GM18858 (cell line): ENCODE results near the gene SRSF2.
"Not testable (repeated sequence)": the region's sequence is repeated elsewhere in the genome, so short reads cannot be mapped to it uniquely, and the experiment has no call there.

Source experiments
- ATAC-seq: cut with Tn5 transposase; IDR thresholded peaks from one replicate; pipeline ENCODE4 v1.9.1; 2021; ENCODE audit not compliant: unreplicated experiment

Gene SRSF2, protein sequence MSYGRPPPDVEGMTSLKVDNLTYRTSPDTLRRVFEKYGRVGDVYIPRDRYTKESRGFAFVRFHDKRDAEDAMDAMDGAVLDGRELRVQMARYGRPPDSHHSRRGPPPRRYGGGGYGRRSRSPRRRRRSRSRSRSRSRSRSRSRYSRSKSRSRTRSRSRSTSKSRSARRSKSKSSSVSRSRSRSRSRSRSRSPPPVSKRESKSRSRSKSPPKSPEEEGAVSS

DNA sequence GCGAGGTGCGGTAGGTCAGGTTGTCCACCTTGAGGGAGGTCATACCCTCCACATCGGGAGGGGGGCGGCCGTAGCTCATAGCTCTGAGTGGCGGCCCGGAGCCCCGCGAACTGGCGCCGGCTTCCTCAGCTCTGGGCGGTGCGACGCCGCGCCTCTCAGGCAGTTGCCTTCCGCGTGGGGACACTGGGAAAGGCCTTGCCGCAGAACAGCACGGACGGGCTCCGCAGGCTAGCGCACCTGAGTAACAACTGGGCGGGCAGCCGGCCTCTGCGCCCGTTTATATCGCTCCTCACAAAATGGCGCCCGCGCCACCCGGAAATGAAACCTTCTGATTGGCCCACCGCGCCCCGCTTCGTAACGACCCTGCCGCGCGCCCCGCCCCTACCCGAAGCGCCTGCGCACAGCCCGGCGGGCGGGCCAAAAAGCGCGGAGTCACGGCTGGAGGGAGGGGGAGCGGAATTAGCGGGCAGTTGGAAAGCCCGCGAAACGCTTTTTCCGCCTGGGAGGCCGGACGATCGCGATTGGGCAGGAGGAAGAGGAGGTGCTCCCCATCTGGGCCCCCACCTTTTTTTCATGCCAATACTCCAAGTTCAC is at the start of gene SRSF2:
SRSF2 (minus strand) TSS at position 250 of the 594 bp plus-strand sequence; CDS start at position 79, 171 bp downstream.
- ATAC-seq, result peak; percentile 43

DNA sequence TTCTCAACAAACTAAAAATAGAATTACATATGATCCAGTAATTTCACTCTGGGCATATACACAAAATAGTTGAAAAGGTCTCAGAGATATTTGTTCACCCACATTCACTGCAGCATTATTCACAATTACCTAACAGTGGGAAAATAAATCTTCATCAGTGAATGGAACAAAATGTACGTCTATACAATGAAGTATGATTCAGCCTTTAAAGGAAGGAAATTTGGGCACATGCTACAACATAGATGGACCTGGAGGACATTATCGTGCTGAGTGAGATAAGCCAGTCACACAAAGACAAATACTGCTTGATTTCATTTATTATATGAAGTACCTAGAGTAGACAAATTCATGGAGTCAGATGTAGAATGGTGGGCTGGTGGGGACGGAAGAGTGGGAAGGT is 47.8 kb upstream of the SRSF2 start:
- no peak for ATAC-seq

DNA sequence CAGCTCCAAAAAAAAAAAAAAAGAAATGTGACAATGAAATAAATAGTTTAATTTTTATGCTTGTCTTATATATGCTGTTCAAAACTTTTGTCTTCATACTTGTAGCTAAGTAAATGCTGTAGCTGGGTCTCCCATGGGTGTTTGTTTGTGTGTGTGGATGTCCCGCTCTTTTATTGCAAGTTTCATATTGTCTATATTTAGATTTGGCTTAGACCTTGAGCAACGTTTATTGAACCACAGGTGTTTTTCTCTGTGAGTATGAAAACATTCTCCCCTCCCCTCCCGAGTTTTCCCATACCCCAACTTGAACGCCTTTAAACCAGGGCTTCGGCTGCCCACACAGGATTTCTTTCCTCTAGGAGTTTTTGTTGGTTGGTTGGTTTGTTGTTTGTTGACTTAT is 46.0 kb upstream of the SRSF2 start:
- ATAC-seq, result no peak

DNA sequence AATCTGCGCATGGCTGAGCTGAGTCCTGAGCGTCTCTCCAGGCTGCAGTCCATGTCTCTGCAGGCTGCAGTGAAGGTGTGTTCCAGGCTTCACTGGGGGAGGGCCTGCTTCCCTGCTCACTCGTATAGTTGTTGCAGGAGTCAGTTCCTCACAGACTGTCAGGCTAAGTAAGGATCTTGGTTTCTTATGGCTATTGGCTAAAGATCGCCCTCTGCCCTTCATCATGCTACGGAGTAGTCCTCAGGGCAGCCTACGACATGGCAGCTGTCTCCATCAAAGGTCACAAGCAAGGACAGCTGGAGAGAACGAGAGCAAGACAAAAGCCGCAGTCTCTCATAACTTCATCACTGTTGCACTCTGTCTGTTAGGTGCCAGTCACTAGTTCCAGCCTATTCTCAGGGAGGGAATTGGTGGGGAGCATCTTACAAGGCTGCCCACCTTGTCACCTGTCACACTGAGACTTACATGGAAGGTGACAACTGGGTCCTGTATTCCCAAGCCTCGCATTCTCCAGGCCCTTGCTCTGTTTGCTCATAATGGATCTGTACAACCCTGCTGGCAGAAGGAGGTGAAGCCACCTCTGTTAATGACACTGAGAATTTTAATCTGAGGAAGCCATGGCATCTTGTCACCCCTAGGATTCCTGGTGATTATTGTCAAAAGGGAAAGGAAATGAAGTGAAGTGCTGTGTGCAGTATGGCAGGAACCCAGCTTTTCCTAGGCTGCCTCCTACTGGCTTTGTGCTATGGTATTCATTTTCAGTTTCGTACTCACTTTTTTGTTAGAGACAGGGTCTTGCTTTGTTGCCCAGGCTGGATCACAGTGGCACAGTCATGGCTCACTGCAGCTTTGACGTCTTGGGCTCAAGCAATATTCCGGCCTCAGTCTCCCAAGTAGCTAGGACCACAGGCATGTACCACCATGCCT is 44.2 kb upstream of the SRSF2 start:
- ATAC-seq, result no peak

DNA sequence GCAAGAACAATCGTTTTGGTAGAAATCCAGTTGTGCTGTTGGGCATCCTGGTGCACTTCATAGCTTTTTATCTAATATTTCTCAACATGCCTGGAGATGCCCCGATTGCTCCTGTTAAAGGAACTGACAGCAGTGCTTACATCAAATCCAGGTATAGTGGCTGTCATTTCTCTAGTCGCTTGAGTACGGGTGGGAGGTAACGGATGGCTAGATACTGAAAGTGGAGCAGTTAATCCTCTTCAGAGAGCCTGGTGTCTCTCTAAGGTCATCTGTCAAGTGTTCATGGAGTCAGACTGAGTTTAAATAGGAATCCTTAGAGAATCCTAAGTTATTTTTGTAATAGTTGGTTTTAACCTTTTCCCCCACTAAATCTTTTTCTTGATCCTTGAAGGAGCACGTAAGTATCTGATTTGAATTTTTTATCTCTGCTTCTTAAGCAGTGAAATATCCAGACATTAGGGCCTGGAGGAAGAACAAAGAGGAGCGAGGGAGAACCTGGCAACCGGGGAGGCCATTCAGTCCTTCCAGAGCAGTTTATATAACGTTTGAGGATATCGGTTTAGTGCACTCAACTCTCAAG is 38.0 kb upstream of the SRSF2 start:
- no peak for ATAC-seq

DNA sequence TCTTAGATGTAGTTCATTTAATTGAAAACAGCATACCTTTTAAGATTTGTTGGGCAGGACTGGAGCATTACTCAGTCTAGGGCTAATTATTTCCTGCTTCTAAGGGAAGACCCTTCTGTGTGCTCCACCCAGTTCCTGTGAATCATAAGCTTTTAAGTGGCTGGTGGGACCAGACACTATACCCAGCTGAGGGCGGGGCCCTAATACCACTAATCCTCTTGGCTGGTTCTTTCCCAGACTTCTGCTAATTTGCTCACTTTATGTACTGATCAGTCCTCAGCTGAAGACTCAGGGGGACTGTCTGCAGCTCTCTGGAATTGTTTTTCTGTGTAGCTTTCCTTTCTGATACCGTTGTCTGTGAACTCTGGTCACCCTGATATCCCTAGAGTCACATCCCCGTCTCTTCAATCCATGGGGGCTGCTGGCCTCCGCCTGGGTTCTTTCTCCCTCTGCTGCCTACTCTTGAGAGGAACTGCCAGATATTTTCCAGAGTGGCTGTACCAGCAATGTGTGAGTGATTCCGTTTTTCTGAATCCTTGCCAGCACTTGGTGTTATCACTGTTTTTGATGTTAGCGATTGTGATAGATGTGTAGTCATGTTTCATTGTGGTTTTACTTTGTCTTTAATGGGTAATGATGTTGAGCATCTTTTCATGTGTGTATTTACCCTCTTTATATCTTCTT is 35.9 kb upstream of the SRSF2 start:
- ATAC-seq, result no peak

DNA sequence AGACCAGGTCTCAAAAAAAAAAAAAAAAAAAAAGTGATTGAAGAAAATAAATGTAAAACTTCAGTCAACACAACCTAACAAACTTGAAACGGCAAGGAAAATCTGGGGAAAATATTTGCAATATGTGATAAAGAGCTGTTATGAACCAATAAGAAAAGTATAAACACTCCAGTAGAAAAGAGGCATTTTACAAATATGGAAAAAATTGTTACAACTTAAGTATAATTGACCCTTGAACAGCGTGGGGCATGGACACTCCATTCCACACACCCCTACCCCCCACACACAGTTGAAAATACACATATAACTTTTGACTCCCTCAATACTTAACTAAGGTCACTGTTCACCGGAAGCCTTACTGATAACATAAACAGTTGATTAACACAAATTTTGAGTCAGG is 21.4 kb upstream of the SRSF2 start:
- ATAC-seq, result no peak

DNA sequence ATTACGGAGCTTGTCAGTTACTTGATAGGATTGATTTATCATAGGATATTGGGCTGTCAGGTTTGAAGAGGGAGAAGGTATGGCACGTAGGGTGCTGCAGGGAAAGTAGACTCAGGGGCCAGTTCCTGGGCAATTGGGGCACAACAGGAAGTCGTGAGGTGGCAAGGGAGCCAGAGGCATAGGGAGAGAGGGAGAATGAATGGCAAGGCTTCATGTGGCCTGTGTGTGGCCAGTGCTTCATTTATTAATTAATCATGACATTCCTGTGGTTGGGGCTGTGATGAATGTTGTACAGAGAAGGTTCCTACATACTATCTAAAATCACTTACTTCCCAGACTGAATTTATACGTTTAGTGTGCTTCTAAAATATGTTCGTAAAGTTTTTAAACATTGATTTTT is 20.1 kb upstream of the SRSF2 start:
- no peak for ATAC-seq

DNA sequence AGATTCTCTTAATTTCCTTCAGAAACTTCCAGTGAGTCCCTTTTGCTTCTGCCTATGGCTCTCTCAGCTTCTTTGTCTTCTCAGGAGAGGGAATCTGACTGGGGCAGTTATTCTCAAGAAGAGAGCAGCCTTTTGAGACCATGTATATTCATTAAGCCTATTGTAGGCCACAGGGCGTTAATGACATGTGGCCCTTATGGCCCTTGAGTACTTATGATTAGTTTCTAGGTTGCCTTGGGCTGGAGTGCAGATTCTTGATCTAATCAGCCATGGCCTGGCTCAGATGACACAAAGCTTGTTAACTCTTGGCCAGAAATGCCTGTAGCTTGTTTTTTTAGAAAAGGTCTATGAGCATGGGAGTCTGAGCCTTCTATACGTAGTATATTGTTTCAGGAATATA is 18.2 kb upstream of the SRSF2 start:
- no peak for ATAC-seq

DNA sequence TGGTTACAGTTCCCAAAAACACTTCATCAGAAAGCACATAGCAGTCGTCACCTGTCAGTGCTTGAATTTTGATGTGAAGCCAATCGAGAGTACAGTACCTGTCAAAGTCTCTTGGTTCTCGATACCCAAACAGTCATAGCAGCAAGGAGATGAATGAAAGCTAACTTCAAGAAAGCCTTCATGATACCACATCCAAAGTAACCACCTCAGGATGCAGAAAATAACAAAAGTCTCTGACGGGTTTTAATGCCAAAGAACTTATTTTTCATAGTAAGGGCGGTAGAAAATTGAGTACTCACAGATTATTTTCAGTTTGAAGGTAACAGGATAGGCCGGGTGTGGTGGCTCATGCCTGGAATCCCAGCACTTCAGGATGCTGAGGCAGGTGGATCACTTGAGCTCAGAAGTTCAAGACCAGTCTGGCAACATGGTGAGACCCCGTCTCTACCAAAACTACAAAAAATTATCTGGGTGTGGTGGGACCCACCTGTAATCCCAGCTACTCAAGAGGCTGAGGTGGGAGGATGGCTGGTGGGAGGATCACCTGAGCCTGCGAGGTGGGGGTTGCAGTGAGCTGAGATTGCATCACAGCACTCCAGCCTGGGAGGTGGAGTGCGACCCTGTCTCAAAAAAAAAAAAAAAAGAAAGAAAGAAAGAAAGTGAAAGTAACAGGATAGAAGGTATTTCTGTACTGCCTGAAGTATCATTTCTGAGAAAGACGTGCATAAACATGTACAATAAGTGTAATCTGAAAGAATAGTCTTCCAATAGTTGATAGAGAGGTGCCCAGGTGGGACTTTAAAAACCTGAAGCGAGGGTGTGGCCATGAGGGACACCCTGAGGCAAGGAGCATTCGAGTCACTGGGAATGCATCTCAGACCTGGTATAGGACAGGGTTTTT is 16.2 kb upstream of the SRSF2 start:
- ATAC-seq, result no peak

DNA sequence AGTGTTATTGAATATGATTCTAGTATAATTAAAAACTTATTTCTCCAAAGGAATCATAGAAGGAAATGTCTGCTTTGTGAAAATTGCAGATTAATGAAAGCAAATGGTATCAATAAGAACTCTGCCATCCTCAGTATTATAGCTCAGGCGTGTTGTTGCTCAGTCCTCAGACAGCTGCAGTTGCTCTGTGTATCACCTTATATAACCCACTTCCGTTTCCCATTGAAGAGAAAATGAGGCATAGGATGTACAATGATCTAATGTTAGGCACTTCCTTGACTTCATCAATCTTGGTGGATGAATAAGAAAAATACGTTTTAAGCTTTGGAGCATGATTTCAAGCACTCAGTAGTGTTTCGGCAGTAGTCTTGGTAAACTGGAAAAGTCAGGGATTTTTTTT is 14.9 kb upstream of the SRSF2 start:
- ATAC-seq, result no peak

DNA sequence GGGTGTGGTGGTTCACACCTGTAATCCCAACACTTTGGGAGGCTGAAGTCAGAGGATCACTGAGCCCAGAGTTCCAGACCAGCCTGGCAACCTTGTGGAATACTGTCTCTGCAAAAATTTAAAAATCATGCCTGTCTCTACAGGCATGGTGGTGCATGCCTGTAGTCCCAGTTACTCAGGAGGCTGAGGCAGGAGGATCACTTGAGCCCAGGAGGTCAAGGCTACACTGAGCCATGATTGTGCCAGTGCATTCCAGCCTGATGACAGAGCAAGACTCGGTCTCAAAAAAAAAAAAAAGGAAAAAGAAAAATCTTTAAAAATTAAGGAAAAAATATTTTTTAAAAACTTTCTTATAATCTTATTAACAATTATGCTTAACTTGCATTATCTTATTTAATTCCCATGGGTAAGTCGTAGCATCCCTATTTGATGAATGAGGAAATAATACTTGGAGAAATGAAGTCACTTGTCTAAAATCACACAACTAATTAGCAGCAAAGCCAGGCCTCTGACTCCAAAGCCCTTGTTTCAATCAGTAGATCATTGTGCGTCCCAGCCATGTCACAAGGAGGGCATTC is 14.4 kb upstream of the SRSF2 start:
- ATAC-seq, result no peak

DNA sequence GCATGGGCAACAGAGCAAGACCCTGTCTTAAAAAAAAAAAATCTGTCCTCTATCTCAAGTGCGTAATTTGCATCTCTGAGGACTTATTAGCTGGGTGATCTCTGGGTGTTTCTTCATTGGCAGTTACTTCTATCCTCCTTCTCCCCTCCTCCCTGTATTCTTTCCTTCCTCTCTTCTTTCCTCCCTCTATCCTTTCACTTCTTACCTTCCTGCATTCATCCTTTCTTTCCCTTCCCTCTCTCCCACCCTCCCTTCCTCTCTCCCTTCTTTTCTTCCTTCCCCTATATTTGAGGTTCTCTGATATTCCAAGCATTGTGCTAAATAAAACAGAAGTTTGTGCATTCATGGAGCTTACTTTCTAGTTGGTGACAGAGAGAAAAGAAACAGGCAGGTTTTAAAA is 11.5 kb upstream of the SRSF2 start:
- no peak for ATAC-seq

DNA sequence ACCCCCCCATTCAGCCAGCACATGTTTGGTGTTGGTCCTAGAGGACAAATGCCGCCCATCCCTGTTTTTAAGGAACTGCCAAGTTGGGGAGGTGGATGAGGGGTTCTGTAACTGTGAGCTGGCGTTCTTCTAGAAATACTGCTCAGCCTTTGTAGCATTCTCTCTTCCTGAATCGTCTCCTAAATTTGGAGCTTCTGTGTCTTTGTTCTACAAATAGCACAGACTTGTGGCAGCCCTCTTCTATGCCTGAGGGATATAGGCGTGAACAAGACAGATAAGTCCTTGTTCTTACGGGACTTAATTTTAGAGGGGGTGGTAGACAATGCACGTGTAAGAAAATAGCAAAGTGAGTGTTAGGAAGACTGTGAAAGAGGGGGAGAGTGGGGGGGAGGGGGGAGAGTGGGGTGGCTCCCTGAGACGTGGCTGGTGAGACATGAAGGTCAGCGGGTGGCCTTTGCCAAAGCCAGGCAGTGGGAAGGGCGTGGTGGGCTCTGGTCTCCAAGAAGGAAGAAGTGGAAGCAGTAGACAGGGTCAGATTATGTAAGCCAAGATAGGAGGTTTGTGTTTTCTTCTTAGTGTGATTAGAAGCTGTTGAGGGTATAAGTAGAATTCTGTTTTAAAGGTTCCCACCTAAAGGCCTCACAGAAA is 10.7 kb upstream of the SRSF2 start:
- no peak for ATAC-seq

DNA sequence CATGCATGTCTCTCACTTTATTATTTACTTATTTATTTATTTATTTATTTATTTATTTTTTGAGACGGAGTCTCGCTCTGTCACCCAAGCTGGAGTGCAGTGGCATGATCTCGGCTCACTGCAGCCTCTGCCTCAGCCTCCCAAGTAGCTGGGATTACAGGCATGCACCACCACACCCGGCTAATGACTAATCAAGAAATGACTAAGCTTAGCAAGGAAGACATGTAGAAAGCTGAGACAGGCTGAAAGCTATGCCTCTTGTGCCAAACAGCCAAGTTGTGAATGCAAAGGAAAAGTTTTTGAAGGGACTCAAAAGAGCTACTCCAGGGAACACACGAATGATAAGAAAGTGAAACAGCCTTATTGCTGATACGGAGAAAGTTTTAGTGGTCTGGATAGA is 8.7 kb upstream of the SRSF2 start:
- not testable (repeated sequence) for ATAC-seq

DNA sequence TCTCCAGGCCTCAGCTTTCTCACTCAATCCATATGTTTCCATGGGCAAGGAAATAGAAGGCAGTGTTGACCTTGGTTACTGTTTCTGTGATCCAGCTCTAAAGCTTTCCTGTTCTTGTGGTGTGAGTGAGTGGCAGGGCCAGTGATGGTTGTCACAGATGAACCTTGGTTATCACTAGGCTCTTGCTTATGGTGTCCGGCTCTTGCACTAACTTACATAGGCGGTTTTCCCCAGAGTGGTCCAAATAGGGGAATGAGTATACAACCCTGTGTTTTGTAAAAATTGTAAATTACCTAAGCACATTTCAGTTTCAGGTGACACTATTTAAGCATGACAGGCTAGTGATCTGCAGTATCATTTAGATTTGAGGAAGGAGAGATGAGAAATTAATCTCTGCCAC is 7.6 kb upstream of the SRSF2 start:
- no peak for ATAC-seq

DNA sequence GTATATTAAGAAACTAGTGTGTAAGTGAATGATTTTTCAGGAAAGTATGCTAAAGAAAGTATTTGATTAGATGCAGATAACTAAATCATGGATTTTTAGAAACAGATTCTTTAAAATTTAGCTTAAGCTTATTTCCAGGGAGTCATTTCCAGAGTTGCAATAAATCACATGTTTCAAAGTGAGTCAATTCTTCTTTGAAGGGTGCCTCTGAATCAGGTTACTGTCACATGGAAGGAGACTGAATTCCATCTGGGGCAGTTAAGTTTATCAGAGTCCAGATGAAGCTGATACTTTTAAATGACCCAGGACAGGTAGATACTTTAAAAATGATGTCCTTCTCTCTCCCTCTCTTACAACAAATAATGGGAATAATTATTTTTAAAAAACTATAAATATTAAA is 5.8 kb upstream of the SRSF2 start:
- no peak for ATAC-seq

DNA sequence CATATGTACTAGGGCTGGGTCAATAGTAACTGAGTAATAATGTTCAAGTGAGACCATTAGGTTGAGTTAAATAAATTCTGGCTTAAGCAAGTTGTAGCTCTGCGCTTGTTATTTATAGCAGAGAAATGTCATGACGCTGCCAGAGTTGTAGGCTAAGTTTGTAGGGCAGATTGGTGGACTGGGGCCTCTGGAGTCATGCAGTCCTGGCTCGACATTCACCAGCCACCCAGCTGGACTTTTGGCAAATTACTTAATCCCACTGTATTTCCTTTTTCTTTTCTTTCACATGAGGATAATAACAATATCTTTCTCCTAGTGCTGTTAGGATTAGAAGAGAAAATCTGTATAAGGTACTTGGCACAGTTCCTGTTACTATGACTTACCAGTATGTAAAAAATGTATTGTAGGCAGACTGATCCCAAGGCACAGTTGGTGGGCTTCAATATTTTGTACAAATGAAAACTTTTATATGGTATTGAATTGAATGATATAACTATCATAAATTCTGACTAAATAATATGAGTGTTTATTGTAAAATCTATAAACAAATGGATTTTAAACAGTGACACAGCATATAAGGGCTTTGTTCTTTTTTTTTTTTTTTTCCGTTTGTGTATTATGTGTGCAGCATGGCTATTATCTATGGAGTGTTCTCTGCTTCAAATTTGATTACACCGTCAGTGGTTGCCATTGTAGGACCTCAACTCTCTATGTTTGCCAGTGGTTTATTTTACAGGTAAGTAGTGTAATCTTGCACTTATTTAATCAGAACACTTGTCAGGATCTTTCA is 3.4 kb upstream of the SRSF2 start:
- no peak for ATAC-seq
